Measurements from ENCODE around the gene ZNF496.
"Not testable (repeated sequence)": the region's sequence is repeated elsewhere in the genome, so short reads cannot be mapped to it uniquely, and the experiment has no call there.

The ZNF496 gene

GRCh38 chr1:247268390-247269045, 63.1 kb downstream of the ZNF496 start:
- TF ChIP-seq CTCF (IDR thresholded peaks at IDR 0.05): no peak
- Mint-ChIP-seq H3K4me3 (no peak overlapping the region), H3K27ac (no peak overlapping the region), H3K27me3 (ENCODE audit: low read depth, poor library complexity) (no peaks in the 10 kb centered on the region), H3K36me3 (ENCODE audit: low read depth) (peaks cover 4% of the 10 kb centered on the region), H3K4me1 (no peaks in the 10 kb centered on the region), H3K9me3 (peaks cover 51% of the 10 kb centered on the region)
- no peak for DNase-seq

- H3K27me3 Mint-ChIP-seq (ENCODE audit: low read depth, poor library complexity): no peaks in the 10 kb centered on the region
- H3K4me3 Mint-ChIP-seq: no peak overlapping the region
- H3K9me3 Mint-ChIP-seq: peaks cover 52% of the 10 kb centered on the region
- H3K4me1 Mint-ChIP-seq: no peaks in the 10 kb centered on the region
- H3K36me3 Mint-ChIP-seq (ENCODE audit: low read depth): peaks cover 4% of the 10 kb centered on the region
- no peak for DNase-seq
- no peak for TF ChIP-seq CTCF (IDR thresholded peaks at IDR 0.05)
- peak overlapping the region; percentile 27 for H3K27ac Mint-ChIP-seq
Measured at GRCh38 chr1:247266053-247266452, 65.6 kb downstream of the ZNF496 start.

- H3K27ac Mint-ChIP-seq; H3K4me3 Mint-ChIP-seq; H3K36me3 Mint-ChIP-seq (ENCODE audit: low read depth); H3K27me3 Mint-ChIP-seq (ENCODE audit: low read depth, poor library complexity); DNase-seq; H3K4me1 Mint-ChIP-seq: not testable (repeated sequence)
- peaks cover 27% of the 10 kb centered on the region for H3K9me3 Mint-ChIP-seq
Measured at GRCh38 chr1:247255772-247256171, 75.9 kb downstream of the ZNF496 start, which contains the start of gene VN1R5. VN1R5 (plus strand) TSS chr1:247256072.

GRCh38 chr1:247247568-247247967, 84.1 kb downstream of the ZNF496 start:
- H3K36me3 Mint-ChIP-seq (ENCODE audit: low read depth): no peaks in the 10 kb centered on the region
- H3K27me3 Mint-ChIP-seq (ENCODE audit: low read depth, poor library complexity): no peaks in the 10 kb centered on the region
- no peak for DNase-seq
- H3K27ac Mint-ChIP-seq: no peak overlapping the region
- TF ChIP-seq CTCF (IDR thresholded peaks at IDR 0.05): no peak
- no peaks in the 10 kb centered on the region for H3K4me1 Mint-ChIP-seq
- H3K9me3 Mint-ChIP-seq: peaks cover 51% of the 10 kb centered on the region
- H3K4me3 Mint-ChIP-seq: no peak overlapping the region
